Keratinocyte (primary cell): ENCODE measurements around the gene DEXI. TPM values are rescaled to one million over a fixed set of nuclear protein-coding genes. Genes with fewer than 3 reads are reported as not detected.

Source experiments
- DNase-seq: peaks from one replicate; pipeline ENCODE4 v3.0.0-alpha.2; 2011; ENCODE audit warnings: low read depth, missing footprints, low spot score
- FAIRE-seq: peaks from 2 replicates; lab custom pipeline; 2011; peaks lifted over from hg19 to GRCh38; lab: Jason Lieb, UNC
- H2AFZ ChIP-seq: 2 replicates; pipeline ENCODE4 v1.6.0; 2012; ENCODE audit warnings: low read length, control low read depth, inconsistent platforms; ENCODE audit not compliant: control insufficient read depth
- H3K27ac ChIP-seq: 2 replicates; pipeline ENCODE4 v1.5.1; 2011; ENCODE audit warnings: low read length; ENCODE audit not compliant: control insufficient read depth, insufficient read depth
- H3K27me3 ChIP-seq: 3 replicates; pipeline ENCODE4 v1.6.0; 2011; ENCODE audit warnings: low read length; ENCODE audit not compliant: control insufficient read depth, insufficient read depth; ENCODE audit errors: extremely low read depth
- H3K36me3 ChIP-seq, 2 experiments: 2 replicates in 1 of 2; 3 replicates in 1 of 2; pipeline ENCODE4 v1.5.1; 2011; ENCODE audit warnings: low read length in 2 of 2, mild to moderate bottlenecking in 1 of 2; ENCODE audit not compliant: control insufficient read depth in 2 of 2, insufficient read depth in 2 of 2; ENCODE audit errors: extremely low read depth in 1 of 2
- H3K4me1 ChIP-seq: 3 replicates; pipeline ENCODE4 v1.5.1; 2011; ENCODE audit warnings: low read length; ENCODE audit not compliant: control insufficient read depth, insufficient read depth; ENCODE audit errors: extremely low read depth
- H3K4me2 ChIP-seq: 3 replicates; pipeline ENCODE4 v1.6.0; 2011; ENCODE audit warnings: low read depth, low read length; ENCODE audit not compliant: control insufficient read depth, insufficient read depth; ENCODE audit errors: extremely low read depth
- H3K4me3 ChIP-seq, 3 experiments: fragments of 200-600 bp in 1 of 3; sonication (generic) in 1 of 3; 2 replicates in 2 of 3; 3 replicates in 1 of 3; pipeline ENCODE4 v1.5.1; 2011 to 2016; ENCODE audit warnings: low read length in 3 of 3, mild to moderate bottlenecking in 3 of 3, control low read depth in 2 of 3, inconsistent platforms in 1 of 3, low read depth in 1 of 3, mixed read lengths in 1 of 3, mixed run types in 1 of 3, moderate library complexity in 1 of 3; ENCODE audit not compliant: control insufficient read depth in 2 of 3, insufficient read depth in 2 of 3; ENCODE audit errors: extremely low read depth in 1 of 3
- H3K79me2 ChIP-seq: 2 replicates; pipeline ENCODE4 v1.6.0; 2012; ENCODE audit warnings: low read length; ENCODE audit not compliant: control insufficient read depth, insufficient read depth
- H3K9ac ChIP-seq: 3 replicates; pipeline ENCODE4 v1.6.0; 2011; ENCODE audit warnings: low read length; ENCODE audit not compliant: control insufficient read depth, insufficient read depth; ENCODE audit errors: extremely low read depth
- H3K9me1 ChIP-seq: 3 replicates; pipeline ENCODE4 v1.6.0; 2011; ENCODE audit warnings: low read length; ENCODE audit not compliant: control insufficient read depth, insufficient read depth; ENCODE audit errors: extremely low read depth
- H3K9me3 ChIP-seq: 2 replicates; pipeline ENCODE4 v1.5.1; 2012; ENCODE audit warnings: low read depth, low read length; ENCODE audit not compliant: control insufficient read depth
- H4K20me1 ChIP-seq: 3 replicates; pipeline ENCODE4 v1.6.0; 2011; ENCODE audit warnings: low read length; ENCODE audit not compliant: control insufficient read depth, insufficient read depth; ENCODE audit errors: extremely low read depth
- EZH2 ChIP-seq: IDR thresholded peaks from one replicate; pipeline ENCODE4 v1.6.1; 2012; ENCODE audit warnings: inconsistent platforms, mild to moderate bottlenecking, low read length, moderate library complexity
- dilution Hi-C: fragments of 300-500 bp; cut with MboI; formaldehyde crosslinking; loops from one replicate; pipeline ENCODE4 v1.7.0; 2020; ENCODE audit warnings: low sequenced_read_pairs; ENCODE audit not compliant: extremely low pct_ligation_motif_present
- polyA plus RNA-seq, 5 experiments: library from polyadenylated mRNA; depleted of rRNA in 3 of 5; stranded (reverse) in 3 of 5; stranded (forward) in 1 of 5; unstranded in 1 of 5; fragments of >200 nt; gene quantifications; 1 replicate in 1 of 5; 2 replicates in 3 of 5; 3 replicates in 1 of 5; pipeline versions ENCODE4 v1.2.1 to v1.2.3, GENCODE V29; 2011 to 2012; ENCODE audit warnings: missing spikeins in 2 of 5, low read depth in 1 of 5, low replicate concordance in 1 of 5
- TF ChIP-seq, protein P1 (sequence below), 3 experiments: IDR thresholded peaks in 1 of 3; conservative IDR thresholded peaks in 1 of 3; optimal IDR thresholded peaks in 1 of 3; 2 replicates in 2 of 3; 3 replicates in 1 of 3; pipeline versions ENCODE3 to v1.5.1; 2011; ENCODE audit warnings: low read length in 3 of 3, mild to moderate bottlenecking in 3 of 3, moderate library complexity in 2 of 3, control low read depth in 1 of 3, inconsistent platforms in 1 of 3; ENCODE audit not compliant: insufficient read depth in 2 of 3; ENCODE audit errors: extremely low read depth in 1 of 3

Gene DEXI
- polyA plus RNA-seq, 1 donor (not counting 4 experiments of a cell fraction or from before 2014, with no cell fraction given): 25.9 TPM

DNA sequence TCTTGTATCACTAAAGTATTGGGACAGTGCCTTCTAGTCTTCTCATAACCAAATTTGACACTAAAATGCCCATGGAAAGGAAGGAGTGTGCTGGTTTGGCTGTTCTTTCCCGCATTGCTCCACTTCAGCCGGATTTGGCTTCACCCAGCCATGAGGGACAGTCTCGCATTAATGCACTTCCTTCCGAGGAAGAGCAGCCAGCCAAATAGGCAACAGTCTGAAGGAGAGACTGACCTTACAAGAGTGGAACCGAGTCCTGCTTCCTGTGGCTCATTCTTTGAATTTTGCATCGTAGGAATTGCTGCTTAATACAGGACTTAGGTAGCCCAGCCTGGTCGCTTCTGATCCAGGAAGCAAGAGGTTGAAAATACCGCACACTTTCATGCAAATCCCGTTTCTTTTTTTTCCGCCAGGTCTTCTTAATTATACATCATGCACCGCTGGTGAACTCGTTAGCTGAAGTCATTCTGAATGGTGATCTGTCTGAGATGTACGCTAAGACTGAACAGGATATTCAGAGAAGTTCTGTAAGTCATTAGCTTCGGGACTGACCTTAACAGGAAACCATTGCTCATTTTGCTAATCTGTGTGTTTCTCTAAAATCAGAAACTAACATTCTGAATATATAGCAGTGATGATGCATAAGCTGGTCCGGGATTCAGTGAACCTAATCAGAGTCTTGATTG lies 40.3 kb upstream of the DEXI start:
- TF ChIP-seq EZH2: no peak
- TF ChIP-seq, protein P1, sequence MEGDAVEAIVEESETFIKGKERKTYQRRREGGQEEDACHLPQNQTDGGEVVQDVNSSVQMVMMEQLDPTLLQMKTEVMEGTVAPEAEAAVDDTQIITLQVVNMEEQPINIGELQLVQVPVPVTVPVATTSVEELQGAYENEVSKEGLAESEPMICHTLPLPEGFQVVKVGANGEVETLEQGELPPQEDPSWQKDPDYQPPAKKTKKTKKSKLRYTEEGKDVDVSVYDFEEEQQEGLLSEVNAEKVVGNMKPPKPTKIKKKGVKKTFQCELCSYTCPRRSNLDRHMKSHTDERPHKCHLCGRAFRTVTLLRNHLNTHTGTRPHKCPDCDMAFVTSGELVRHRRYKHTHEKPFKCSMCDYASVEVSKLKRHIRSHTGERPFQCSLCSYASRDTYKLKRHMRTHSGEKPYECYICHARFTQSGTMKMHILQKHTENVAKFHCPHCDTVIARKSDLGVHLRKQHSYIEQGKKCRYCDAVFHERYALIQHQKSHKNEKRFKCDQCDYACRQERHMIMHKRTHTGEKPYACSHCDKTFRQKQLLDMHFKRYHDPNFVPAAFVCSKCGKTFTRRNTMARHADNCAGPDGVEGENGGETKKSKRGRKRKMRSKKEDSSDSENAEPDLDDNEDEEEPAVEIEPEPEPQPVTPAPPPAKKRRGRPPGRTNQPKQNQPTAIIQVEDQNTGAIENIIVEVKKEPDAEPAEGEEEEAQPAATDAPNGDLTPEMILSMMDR (optimal IDR thresholded peaks at IDR 0.05 in 1 of 3, IDR thresholded peaks at IDR 0.05 in 1 of 3, conservative IDR thresholded peaks at IDR 0.05 in 1 of 3; ENCODE audit: extremely low read depth in 1 of 3, insufficient read depth in 2 of 3, low read length in 3 of 3): no peak
- H3K4me2 ChIP-seq: no peak overlapping the region
- H3K36me3 ChIP-seq: peaks cover 4 to 6% of the 10 kb centered on the region in 2 experiments
- no peak overlapping the region for H3K4me3 ChIP-seq
- no peak overlapping the region for H3K9ac ChIP-seq
- FAIRE-seq: no peak
- no peak overlapping the region for H3K27ac ChIP-seq
- H3K27me3 ChIP-seq: no peaks in the 10 kb centered on the region
- H3K9me1 ChIP-seq: no peaks in the 10 kb centered on the region
- peaks cover 23% of the 10 kb centered on the region for H3K4me1 ChIP-seq
- dilution Hi-C loops: no loop called here
- no peak for DNase-seq
- no peaks in the 10 kb centered on the region for H3K9me3 ChIP-seq
- H2AFZ ChIP-seq: no peak overlapping the region
- H4K20me1 ChIP-seq: no peaks in the 10 kb centered on the region
- H3K79me2 ChIP-seq: no peaks in the 10 kb centered on the region

DNA sequence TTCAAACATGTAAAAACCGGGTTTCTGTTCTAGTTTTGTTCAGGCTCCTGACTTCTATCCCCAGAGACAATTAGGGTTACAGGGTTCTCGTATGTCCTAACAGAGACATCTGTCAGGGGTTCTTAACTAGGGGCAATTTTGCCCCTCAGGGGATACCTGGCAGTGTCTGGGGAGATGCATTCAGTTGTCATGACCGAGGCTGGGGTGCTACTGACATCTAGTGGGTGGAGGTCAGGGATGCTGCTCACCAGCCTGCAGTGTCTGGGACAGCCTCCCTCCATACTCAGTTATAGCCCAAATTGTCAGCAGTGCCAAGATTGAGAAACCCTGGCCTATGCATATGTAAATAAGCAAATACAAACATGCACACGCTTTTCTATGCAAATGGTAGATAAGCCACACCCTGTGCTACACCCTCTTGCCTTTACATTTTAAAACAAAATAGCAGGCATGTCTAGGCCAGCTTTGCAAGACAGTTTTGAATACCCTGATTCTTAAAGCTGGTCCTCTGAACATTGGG lies 39.5 kb upstream of the DEXI start:
- no peak for DNase-seq
- H3K4me2 ChIP-seq: no peak overlapping the region
- no peaks in the 10 kb centered on the region for H3K9me1 ChIP-seq
- peaks cover 23% of the 10 kb centered on the region for H3K4me1 ChIP-seq
- H3K36me3 ChIP-seq: peaks cover 4 to 10% of the 10 kb centered on the region in 2 experiments
- H2AFZ ChIP-seq: no peak overlapping the region
- H4K20me1 ChIP-seq: no peaks in the 10 kb centered on the region
- H3K9me3 ChIP-seq: no peaks in the 10 kb centered on the region
- no peak overlapping the region for H3K4me3 ChIP-seq
- TF ChIP-seq, protein P1 (optimal IDR thresholded peaks at IDR 0.05 in 1 of 3, IDR thresholded peaks at IDR 0.05 in 1 of 3, conservative IDR thresholded peaks at IDR 0.05 in 1 of 3; ENCODE audit: extremely low read depth in 1 of 3, insufficient read depth in 2 of 3, low read length in 3 of 3): peak; percentile 69 to 87 (median 73)
- no peak for TF ChIP-seq EZH2
- H3K9ac ChIP-seq: no peak overlapping the region
- no peaks in the 10 kb centered on the region for H3K79me2 ChIP-seq
- H3K27me3 ChIP-seq: no peaks in the 10 kb centered on the region
- dilution Hi-C loops: no loop called here
- H3K27ac ChIP-seq: no peak overlapping the region
- FAIRE-seq: no peak
